Loucy (cell line): ENCODE results near the gene CC2D1A.

Source experiments
- H2AFZ ChIP-seq: fragments of 200-600 bp; sonication (generic); 2 replicates; pipeline ENCODE4 v1.6.0; 2016; ENCODE audit warnings: antibody characterized with exemption, mild to moderate bottlenecking, low read length, moderate library complexity
- H3F3A ChIP-seq: fragments of 200-600 bp; 2 replicates; pipeline ENCODE4 v1.6.0; 2016; ENCODE audit warnings: antibody characterized with exemption, low read depth, mild to moderate bottlenecking
- H3K27me3 ChIP-seq: fragments of 200-600 bp; sonication (generic); 2 replicates; pipeline ENCODE4 v1.6.1; 2014; ENCODE audit warnings: low read length, mild to moderate bottlenecking; ENCODE audit not compliant: insufficient read depth, poor library complexity, severe bottlenecking
- H3K36me3 ChIP-seq: fragments of 200-600 bp; sonication (generic); 2 replicates; pipeline ENCODE4 v1.6.1; 2016; ENCODE audit warnings: low read length; ENCODE audit not compliant: insufficient read depth
- H3K4me1 ChIP-seq: fragments of 200-600 bp; sonication (generic); 2 replicates; pipeline ENCODE4 v1.5.1; 2014; ENCODE audit warnings: low read length, mild to moderate bottlenecking; ENCODE audit not compliant: insufficient read depth, poor library complexity, severe bottlenecking
- H3K4me2 ChIP-seq: fragments of 200-600 bp; sonication (generic); 2 replicates; pipeline ENCODE4 v1.6.0; 2014; ENCODE audit warnings: antibody characterized with exemption, low read length, low read depth, mild to moderate bottlenecking; ENCODE audit not compliant: poor library complexity, severe bottlenecking
- H3K4me3 ChIP-seq: fragments of 200-600 bp; sonication (generic); 2 replicates; pipeline ENCODE4 v1.5.1; 2014; ENCODE audit warnings: low read length, mild to moderate bottlenecking, mixed read lengths; ENCODE audit not compliant: poor library complexity, severe bottlenecking
- H3K79me2 ChIP-seq: fragments of 200-600 bp; sonication (generic); 2 replicates; pipeline ENCODE4 v1.6.1; 2014; ENCODE audit warnings: low read length; ENCODE audit not compliant: insufficient read depth
- H3K9ac ChIP-seq: fragments of 200-600 bp; sonication (generic); 2 replicates; pipeline ENCODE4 v1.6.0; 2014; ENCODE audit warnings: mild to moderate bottlenecking, low read depth, low read length, moderate library complexity; ENCODE audit not compliant: poor library complexity, severe bottlenecking
- H3K9me2 ChIP-seq: fragments of 200-600 bp; sonication (generic); replicated peaks from 2 replicates; pipeline ENCODE4 v1.6.1; 2016; ENCODE audit warnings: low read depth, low read length, mixed read lengths
- H3K9me3 ChIP-seq: fragments of 200-600 bp; sonication (generic); 2 replicates; pipeline ENCODE4 v1.6.1; 2014; ENCODE audit warnings: mild to moderate bottlenecking, antibody characterized with exemption, low read length, low read depth; ENCODE audit not compliant: insufficient read depth
- H4K20me1 ChIP-seq: fragments of 200-600 bp; sonication (generic); 2 replicates; pipeline ENCODE4 v1.6.0; 2014; ENCODE audit warnings: antibody characterized with exemption, low read length, mild to moderate bottlenecking; ENCODE audit not compliant: insufficient read depth, poor library complexity, severe bottlenecking
- CTCF ChIP-seq: fragments of 200-600 bp; sonication (generic); conservative IDR thresholded peaks from 2 replicates; pipeline ENCODE4 v1.5.1; 2014; ENCODE audit warnings: mild to moderate bottlenecking, antibody characterized with exemption, low read length
- EZH2phosphoT487 ChIP-seq: fragments of 200-600 bp; IDR thresholded peaks from 2 replicates; pipeline ENCODE4 v1.6.1; 2018; ENCODE audit warnings: antibody characterized with exemption, mild to moderate bottlenecking, moderate library complexity, borderline replicate concordance

The CC2D1A gene

GRCh38 chr19:13887018-13887436 lies 19.0 kb upstream of the CC2D1A start:
- H3F3A ChIP-seq, result no peaks in the 10 kb centered on the region
- TF ChIP-seq CTCF, result no peak
- TF ChIP-seq EZH2phosphoT487, result no peak
- peaks cover 20% of the 10 kb centered on the region for H3K4me1 ChIP-seq
- H3K4me3 ChIP-seq, result no peak overlapping the region
- no peaks in the 10 kb centered on the region for H4K20me1 ChIP-seq
- H3K9ac ChIP-seq, result no peak overlapping the region
- no peak overlapping the region for H2AFZ ChIP-seq
- H3K9me3 ChIP-seq, result no peaks in the 10 kb centered on the region
- H3K36me3 ChIP-seq, result peaks cover 12% of the 10 kb centered on the region; the same call in 1 of the 2 replicates
- H3K9me2 ChIP-seq, result no peaks in the 10 kb centered on the region
- no peaks in the 10 kb centered on the region for H3K27me3 ChIP-seq
- H3K4me2 ChIP-seq, result no peak overlapping the region
- no peaks in the 10 kb centered on the region for H3K79me2 ChIP-seq

DNA sequence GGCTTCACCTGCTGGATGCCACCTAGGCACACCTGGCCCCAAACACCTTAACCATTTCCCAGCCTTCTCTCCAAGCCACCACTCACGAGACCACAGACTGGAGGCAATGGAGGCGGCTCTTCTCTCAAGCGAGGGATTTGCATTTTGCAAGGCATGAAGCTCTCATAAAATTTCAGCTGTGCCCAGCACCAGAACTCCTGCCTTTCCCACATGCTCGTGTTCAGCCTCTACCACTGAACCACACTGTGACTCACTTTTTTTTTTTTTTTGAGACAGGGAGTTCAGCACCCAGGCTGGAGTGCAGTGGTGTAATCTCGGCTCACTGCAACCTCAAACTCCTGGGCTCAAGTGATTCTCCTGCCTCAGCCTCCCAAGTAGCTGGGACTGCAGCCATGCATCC lies 18.5 kb upstream of the CC2D1A start:
- Histone ChIP-seq H4K20me1 (no peaks in the 10 kb centered on the region), H3F3A (no peaks in the 10 kb centered on the region), H2AFZ (no peak overlapping the region), H3K27me3 (no peaks in the 10 kb centered on the region), H3K4me2 (no peak overlapping the region), H3K36me3 (peaks cover 13% of the 10 kb centered on the region; the same call in 1 of the 2 replicates), H3K79me2 (no peaks in the 10 kb centered on the region), H3K9me2 (no peaks in the 10 kb centered on the region), H3K4me3 (no peak overlapping the region), H3K4me1 (peaks cover 15% of the 10 kb centered on the region), H3K9ac (no peak overlapping the region), H3K9me3 (no peaks in the 10 kb centered on the region)
- TF ChIP-seq CTCF (no peak), EZH2phosphoT487 (no peak)

GRCh38 chr19:13888281-13888680 lies 17.7 kb upstream of the CC2D1A start:
- no peak overlapping the region for H3K4me3 ChIP-seq
- no peaks in the 10 kb centered on the region for H3K9me3 ChIP-seq
- H2AFZ ChIP-seq, result no peak overlapping the region
- no peaks in the 10 kb centered on the region for H4K20me1 ChIP-seq
- H3K79me2 ChIP-seq, result no peaks in the 10 kb centered on the region
- no peak overlapping the region for H3K9ac ChIP-seq
- H3K27me3 ChIP-seq, result no peaks in the 10 kb centered on the region
- TF ChIP-seq CTCF, result no peak
- no peak for TF ChIP-seq EZH2phosphoT487
- H3K4me1 ChIP-seq, result peaks cover 7% of the 10 kb centered on the region
- H3K36me3 ChIP-seq, result peaks cover 18% of the 10 kb centered on the region; the same call in 1 of the 2 replicates
- no peak overlapping the region for H3K4me2 ChIP-seq
- no peaks in the 10 kb centered on the region for H3F3A ChIP-seq
- no peaks in the 10 kb centered on the region for H3K9me2 ChIP-seq
